Measurements from ENCODE around the gene RASGRP1. TPM values are rescaled to one million over a fixed set of nuclear protein-coding genes. Genes with fewer than 3 reads are reported as not detected.

RASGRP1 gene
- total and polyA plus RNA-seq, 9 donors, result 0.31 to 0.85 (median 0.41) TPM

DNA sequence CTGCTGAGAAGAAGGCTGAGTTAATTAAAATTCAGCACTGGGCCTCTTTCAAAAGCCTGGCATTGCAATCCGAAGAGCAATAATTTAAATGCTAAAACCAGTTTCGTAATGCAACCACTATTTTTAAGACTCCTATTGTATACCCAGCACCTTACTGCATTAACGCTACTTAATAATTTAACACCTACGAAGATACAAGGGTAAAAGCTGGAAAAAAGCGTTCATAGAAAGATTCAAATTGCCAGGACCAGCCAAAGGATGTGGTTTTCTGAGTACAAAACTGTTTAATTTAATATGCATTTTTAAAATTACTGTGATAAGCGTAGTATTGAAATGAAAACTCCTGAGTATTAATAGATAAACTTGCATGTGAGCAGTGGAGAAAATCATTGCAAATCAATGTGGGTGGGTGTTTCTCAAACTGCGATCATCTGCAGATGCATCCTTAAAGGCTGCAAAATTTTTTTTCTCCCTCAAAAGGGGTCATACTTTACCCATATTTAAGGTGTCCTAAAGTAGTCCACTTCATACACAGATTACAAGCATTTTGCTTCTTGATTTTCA, 12.9 kb upstream of the RASGRP1 start:
- Histone ChIP-seq H3K27ac (ENCODE audit: low read length) (no peak overlapping the region), H3K4me3 (ENCODE audit: low read length) (no peak overlapping the region), H3K27me3 (ENCODE audit: control insufficient read depth, insufficient read depth, low read length) (no peaks in the 10 kb centered on the region), H3K9me3 (replicated peaks; ENCODE audit: control insufficient read depth, low read depth, low read length) (no peaks in the 10 kb centered on the region), H3K4me1 (ENCODE audit: control insufficient read depth, insufficient read depth, low read length) (no peaks in the 10 kb centered on the region), H3K36me3 (ENCODE audit: control insufficient read depth, insufficient read depth, low read length) (no peaks in the 10 kb centered on the region)
- 100% methylated on average over 1 of the region's 7 CpGs for WGBS (ENCODE audit: insufficient coverage)
- no peak for DNase-seq

DNA sequence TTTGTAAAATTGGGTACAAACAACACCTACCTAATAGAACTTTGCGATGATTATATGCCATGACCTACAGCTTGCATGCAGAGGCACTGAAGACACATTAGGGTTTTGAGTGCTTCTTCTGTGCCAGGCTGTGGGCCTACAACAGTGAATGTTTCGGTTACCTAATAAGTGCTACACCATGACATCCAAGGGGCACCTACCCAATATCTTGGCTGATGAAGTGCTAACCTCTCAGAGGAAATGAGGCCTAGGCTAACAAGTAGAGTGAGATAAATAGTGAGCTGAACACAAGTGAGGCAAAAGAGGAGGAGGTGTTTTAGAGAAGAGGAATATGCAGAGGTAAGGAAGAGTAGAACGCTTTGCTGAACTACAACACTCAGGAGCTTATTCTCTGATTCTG, 12.2 kb upstream of the RASGRP1 start:
- no peak for DNase-seq
- H3K9me3 ChIP-seq (replicated peaks; ENCODE audit: control insufficient read depth, low read depth, low read length), result no peaks in the 10 kb centered on the region
- no peaks in the 10 kb centered on the region for H3K27me3 ChIP-seq (ENCODE audit: control insufficient read depth, insufficient read depth, low read length)
- no peak overlapping the region for H3K4me3 ChIP-seq (ENCODE audit: low read length)
- no peak overlapping the region for H3K27ac ChIP-seq (ENCODE audit: low read length)
- no peaks in the 10 kb centered on the region for H3K36me3 ChIP-seq (ENCODE audit: control insufficient read depth, insufficient read depth, low read length)
- no peaks in the 10 kb centered on the region for H3K4me1 ChIP-seq (ENCODE audit: control insufficient read depth, insufficient read depth, low read length)
- WGBS (ENCODE audit: insufficient coverage), result 100% methylated on average over 1 of the region's 3 CpGs

DNA sequence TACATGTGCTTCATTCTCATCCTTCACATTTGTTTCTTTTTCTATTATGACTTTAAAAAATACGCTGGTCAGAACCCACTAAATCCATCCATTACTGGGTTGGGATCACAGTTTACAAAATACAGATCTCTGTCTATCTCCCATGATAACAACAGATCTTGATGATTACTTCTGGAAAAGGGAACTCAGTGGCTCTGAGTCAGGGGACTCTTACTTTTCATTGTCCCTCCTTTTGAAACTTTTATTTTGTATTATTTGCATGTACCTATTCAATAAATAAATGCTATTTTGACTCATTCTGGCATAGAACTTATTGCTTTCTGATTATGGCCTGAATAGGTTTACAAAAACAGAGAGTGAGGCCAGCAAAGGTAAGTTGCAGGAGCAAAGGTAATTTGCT, 11.6 kb upstream of the RASGRP1 start:
- Histone ChIP-seq H3K4me1 (ENCODE audit: control insufficient read depth, insufficient read depth, low read length) (no peaks in the 10 kb centered on the region), H3K27ac (ENCODE audit: low read length) (no peak overlapping the region), H3K27me3 (ENCODE audit: control insufficient read depth, insufficient read depth, low read length) (no peaks in the 10 kb centered on the region), H3K9me3 (replicated peaks; ENCODE audit: control insufficient read depth, low read depth, low read length) (no peaks in the 10 kb centered on the region), H3K4me3 (ENCODE audit: low read length) (no peak overlapping the region), H3K36me3 (ENCODE audit: control insufficient read depth, insufficient read depth, low read length) (no peaks in the 10 kb centered on the region)
- no peak for DNase-seq
- no CpG with 5 or more reads among the region's 1 CpG for WGBS (ENCODE audit: insufficient coverage)

DNA sequence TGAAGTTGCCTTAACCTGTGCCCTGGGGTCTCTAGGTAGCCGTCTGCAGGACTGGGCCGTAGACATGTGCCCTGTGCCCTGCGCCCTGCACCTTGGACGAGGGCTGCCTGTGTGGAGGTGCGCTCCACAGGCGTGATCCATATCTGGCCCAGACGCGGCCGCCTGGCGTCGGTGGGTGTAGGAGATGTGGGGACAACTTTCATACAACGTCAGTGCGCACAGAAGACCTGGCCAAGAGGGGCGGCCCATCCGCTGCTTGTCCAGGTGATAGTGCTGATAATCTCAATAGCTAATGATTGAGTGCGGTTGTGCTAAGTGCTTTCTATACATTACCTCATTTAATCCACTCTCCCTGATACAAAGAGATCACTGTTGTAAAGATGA, 665 bp upstream of the RASGRP1 start:
- Histone ChIP-seq H3K27ac (ENCODE audit: low read length) (no peak overlapping the region), H3K4me3 (ENCODE audit: low read length) (no peak overlapping the region), H3K9me3 (replicated peaks; ENCODE audit: control insufficient read depth, low read depth, low read length) (no peaks in the 10 kb centered on the region), H3K36me3 (ENCODE audit: control insufficient read depth, insufficient read depth, low read length) (no peaks in the 10 kb centered on the region), H3K4me1 (ENCODE audit: control insufficient read depth, insufficient read depth, low read length) (peaks cover 9% of the 10 kb centered on the region), H3K27me3 (ENCODE audit: control insufficient read depth, insufficient read depth, low read length) (peaks cover 24% of the 10 kb centered on the region)
- DNase-seq, result no peak
- 12% methylated on average over 5 of the region's 16 CpGs for WGBS (ENCODE audit: insufficient coverage)

DNA sequence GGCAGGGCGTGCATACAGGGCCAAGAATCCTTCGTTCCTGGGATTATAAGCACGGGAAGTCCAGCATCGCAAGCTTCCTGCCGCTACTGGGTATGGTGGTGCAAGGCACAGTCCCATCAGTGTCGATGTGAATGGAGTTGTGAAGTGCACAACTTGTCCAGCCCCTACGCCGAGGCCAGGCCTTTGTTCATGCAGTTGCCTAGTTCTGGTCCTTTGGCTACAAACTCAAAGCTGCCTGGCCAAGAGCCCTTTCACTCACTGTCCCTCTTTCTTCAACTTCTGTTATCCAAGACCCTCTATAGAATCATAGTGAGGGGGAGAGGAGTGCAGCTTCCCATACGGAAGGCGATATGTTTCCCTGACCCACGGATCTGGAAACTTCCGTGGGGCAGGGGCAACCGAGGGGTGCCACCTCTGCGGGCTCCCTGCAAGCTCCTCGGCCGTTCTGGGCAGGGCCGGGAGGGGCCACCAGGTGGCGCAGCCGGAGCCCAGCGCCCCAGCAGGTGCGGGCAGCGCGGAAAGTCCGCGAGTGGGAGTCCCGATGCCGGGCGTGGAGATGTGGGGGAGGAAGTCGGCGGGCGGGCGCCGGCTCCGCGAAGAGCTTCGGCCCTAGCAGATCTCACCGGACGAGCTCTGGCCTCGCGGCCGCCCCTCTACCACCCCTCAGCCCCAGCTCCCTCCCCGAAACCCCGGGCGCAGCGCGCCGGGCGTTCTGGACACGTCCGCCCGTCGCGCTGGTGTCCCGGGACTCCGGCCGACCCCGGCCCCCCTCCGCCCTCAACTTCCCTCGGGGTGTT, 693 bp downstream of the RASGRP1 start:
- Histone ChIP-seq H3K27me3 (ENCODE audit: control insufficient read depth, insufficient read depth, low read length) (peaks cover 27% of the 10 kb centered on the region), H3K4me1 (ENCODE audit: control insufficient read depth, insufficient read depth, low read length) (peaks cover 9% of the 10 kb centered on the region), H3K27ac (ENCODE audit: low read length) (no peak overlapping the region), H3K4me3 (ENCODE audit: low read length) (peak overlapping the region; percentile 49), H3K36me3 (ENCODE audit: control insufficient read depth, insufficient read depth, low read length) (no peaks in the 10 kb centered on the region), H3K9me3 (replicated peaks; ENCODE audit: control insufficient read depth, low read depth, low read length) (no peaks in the 10 kb centered on the region)
- 8% methylated on average over 56 of the region's 59 CpGs for WGBS (ENCODE audit: insufficient coverage)
- peak; percentile 54 for DNase-seq

DNA sequence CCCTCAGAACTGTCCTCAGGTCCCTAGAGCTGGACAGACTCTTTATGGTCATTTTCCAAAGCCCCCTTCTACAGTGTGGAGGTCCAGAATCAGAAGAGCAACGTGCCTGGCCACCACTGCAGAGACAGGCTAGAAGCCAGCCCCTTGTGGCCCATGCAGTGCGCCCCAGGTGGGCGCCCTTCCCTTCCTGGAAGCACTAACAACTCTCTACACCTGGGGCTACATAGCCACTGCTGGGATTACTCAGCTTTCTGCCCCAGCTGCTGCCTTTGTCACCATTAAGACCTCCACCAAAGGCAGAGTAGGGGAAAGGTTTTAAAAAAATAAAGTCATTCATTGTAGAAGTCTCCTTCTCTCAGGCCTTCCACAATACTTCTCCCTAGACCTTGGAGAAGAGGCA, 2.3 kb downstream of the RASGRP1 start:
- Histone ChIP-seq H3K27ac (ENCODE audit: low read length) (no peak overlapping the region), H3K36me3 (ENCODE audit: control insufficient read depth, insufficient read depth, low read length) (no peaks in the 10 kb centered on the region), H3K4me3 (ENCODE audit: low read length) (no peak overlapping the region), H3K9me3 (replicated peaks; ENCODE audit: control insufficient read depth, low read depth, low read length) (no peaks in the 10 kb centered on the region), H3K27me3 (ENCODE audit: control insufficient read depth, insufficient read depth, low read length) (peaks cover 27% of the 10 kb centered on the region), H3K4me1 (ENCODE audit: control insufficient read depth, insufficient read depth, low read length) (peaks cover 9% of the 10 kb centered on the region)
- no peak for DNase-seq
- WGBS (ENCODE audit: insufficient coverage), result no CpG with 5 or more reads among the region's 3 CpGs

DNA sequence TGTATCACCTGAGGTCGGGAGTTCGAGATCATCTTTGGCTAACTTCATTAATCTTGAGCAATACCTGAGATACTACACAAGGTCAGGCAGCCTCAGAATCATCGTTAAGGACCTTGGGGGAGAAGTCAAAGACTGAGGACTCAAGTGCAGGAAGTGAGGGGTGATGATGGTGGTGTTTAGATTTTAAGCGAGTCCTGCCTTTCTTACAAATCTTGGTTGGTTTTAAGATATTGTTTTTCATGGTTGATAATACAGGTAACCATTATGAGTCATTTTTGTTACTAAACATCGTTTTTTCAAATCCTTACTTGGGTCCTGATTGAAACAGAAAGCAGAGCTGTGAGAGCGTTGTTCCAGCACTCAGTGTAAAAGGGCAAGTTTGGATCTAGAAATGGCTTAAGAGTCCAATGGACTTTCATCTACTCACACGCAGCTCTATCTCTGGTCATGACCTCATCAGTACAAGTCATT, 4.1 kb downstream of the RASGRP1 start:
- 93% methylated on average over 3 of the region's 7 CpGs for WGBS (ENCODE audit: insufficient coverage)
- Histone ChIP-seq H3K27me3 (ENCODE audit: control insufficient read depth, insufficient read depth, low read length) (peaks cover 24% of the 10 kb centered on the region), H3K9me3 (replicated peaks; ENCODE audit: control insufficient read depth, low read depth, low read length) (no peaks in the 10 kb centered on the region), H3K4me3 (ENCODE audit: low read length) (no peak overlapping the region), H3K36me3 (ENCODE audit: control insufficient read depth, insufficient read depth, low read length) (no peaks in the 10 kb centered on the region), H3K4me1 (ENCODE audit: control insufficient read depth, insufficient read depth, low read length) (peaks cover 9% of the 10 kb centered on the region), H3K27ac (ENCODE audit: low read length) (no peak overlapping the region)
- no peak for DNase-seq

DNA sequence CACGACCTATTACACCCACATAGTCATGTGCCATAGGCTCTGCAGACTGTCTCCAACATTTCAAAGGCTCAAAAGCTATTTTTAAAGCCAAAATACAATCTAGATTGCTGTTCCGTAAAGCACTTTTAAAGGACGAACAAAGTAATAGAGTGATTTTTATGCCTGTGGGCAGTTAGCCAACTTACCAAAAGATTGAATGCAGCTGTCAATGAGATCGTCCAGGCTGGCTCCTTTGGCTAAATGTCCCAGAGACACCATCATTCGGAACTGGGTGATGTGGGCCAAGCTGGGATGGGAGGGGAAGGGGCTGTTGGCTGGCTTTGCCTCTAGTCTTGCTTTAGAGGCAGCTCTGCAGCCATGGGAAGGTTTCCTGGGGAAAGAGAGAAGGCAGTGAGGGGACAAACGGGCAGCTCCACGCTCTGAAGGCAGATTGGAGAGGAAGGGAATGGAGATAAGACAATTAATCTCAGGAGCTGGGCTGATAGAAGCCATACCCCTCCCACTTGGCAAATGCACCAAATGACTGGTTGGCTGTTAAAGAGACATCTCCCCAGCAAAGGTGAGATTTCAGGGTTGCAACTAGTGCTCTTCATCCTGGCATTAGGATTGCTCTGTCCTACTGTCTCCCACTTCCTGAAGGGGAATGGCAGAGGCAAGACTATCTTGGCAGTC, 4.8 kb downstream of the RASGRP1 start:
- 33% methylated on average over 4 of the region's 7 CpGs for WGBS (ENCODE audit: insufficient coverage)
- Histone ChIP-seq H3K27ac (ENCODE audit: low read length) (no peak overlapping the region), H3K27me3 (ENCODE audit: control insufficient read depth, insufficient read depth, low read length) (peaks cover 17% of the 10 kb centered on the region), H3K36me3 (ENCODE audit: control insufficient read depth, insufficient read depth, low read length) (no peaks in the 10 kb centered on the region), H3K4me1 (ENCODE audit: control insufficient read depth, insufficient read depth, low read length) (peaks cover 4% of the 10 kb centered on the region), H3K4me3 (ENCODE audit: low read length) (no peak overlapping the region), H3K9me3 (replicated peaks; ENCODE audit: control insufficient read depth, low read depth, low read length) (no peaks in the 10 kb centered on the region)
- peak; percentile 16 for DNase-seq

DNA sequence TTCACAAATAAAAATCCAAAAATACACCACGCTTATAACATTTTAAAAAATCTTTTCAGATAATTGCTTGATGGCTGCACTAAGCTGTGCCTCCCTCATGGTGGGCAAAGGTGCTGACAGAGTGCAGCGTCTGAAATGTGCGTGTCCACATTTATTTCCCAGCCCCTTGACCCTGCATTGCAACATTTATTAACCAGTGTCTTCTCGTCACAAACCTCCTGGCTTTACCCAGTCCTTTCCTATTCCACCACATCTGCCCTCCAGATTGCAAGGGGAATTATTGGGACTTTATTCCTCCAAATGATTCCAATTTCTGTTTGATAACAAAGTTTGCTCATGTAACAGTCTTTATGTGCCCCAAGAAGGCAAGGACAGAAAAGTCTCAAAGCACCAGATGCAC, 5.5 kb downstream of the RASGRP1 start:
- Histone ChIP-seq H3K27me3 (ENCODE audit: control insufficient read depth, insufficient read depth, low read length) (peaks cover 14% of the 10 kb centered on the region), H3K4me1 (ENCODE audit: control insufficient read depth, insufficient read depth, low read length) (peaks cover 4% of the 10 kb centered on the region), H3K36me3 (ENCODE audit: control insufficient read depth, insufficient read depth, low read length) (no peaks in the 10 kb centered on the region), H3K4me3 (ENCODE audit: low read length) (no peak overlapping the region), H3K9me3 (replicated peaks; ENCODE audit: control insufficient read depth, low read depth, low read length) (no peaks in the 10 kb centered on the region), H3K27ac (ENCODE audit: low read length) (no peak overlapping the region)
- WGBS (ENCODE audit: insufficient coverage), result 48% methylated on average over 3 of the region's 4 CpGs
- DNase-seq, result no peak

DNA sequence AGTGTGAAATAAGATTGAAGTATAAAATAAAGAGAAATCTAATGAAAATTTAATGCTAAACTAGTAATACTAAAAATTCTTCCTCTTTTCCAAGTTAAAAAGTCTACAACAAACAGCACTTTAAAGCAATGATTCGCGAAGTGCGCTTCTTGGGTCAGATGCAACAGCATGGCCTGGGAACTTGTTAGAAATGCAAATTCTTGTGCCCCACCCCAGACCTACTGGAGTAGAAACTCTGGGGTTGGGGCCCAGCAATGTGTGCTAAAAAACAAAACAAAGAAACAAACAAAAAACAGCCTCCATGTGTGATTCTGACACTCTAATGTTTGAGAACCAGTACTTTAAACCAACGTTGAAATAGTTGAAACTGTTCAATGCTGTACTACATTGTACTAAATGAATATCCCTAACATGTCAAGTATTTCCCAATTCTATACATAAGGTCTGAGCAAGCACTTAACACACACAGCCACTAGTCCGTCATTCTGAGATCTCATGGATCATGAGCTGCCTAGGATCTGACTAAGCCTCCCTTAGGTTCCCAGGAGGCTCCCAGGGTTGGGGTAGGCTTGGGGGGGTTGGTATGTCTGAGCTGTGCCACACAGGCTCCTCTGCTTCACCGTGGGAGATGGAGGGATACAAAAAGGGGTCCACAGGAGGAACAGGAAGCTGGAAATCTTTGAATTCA, 6.1 kb downstream of the RASGRP1 start:
- H3K27ac ChIP-seq (ENCODE audit: low read length), result no peak overlapping the region
- no peak for DNase-seq
- no CpG with 5 or more reads among the region's 6 CpGs for WGBS (ENCODE audit: insufficient coverage)
- no peaks in the 10 kb centered on the region for H3K9me3 ChIP-seq (replicated peaks; ENCODE audit: control insufficient read depth, low read depth, low read length)
- H3K27me3 ChIP-seq (ENCODE audit: control insufficient read depth, insufficient read depth, low read length), result peaks cover 10% of the 10 kb centered on the region
- no peaks in the 10 kb centered on the region for H3K36me3 ChIP-seq (ENCODE audit: control insufficient read depth, insufficient read depth, low read length)
- no peaks in the 10 kb centered on the region for H3K4me1 ChIP-seq (ENCODE audit: control insufficient read depth, insufficient read depth, low read length)
- no peak overlapping the region for H3K4me3 ChIP-seq (ENCODE audit: low read length)

All from muscle of leg (tissue), 11 donors.